KOPT-K1 (cell line): ENCODE results near the gene UXS1.

Experiments used
- H3K27ac ChIP-seq: fragments of 200-600 bp; sonication (generic); 2 replicates; pipeline ENCODE4 v1.5.1; 2016; ENCODE audit warnings: antibody characterized with exemption, mild to moderate bottlenecking, low read depth, low read length; ENCODE audit not compliant: poor library complexity, severe bottlenecking
- H3K36me3 ChIP-seq: fragments of 200-600 bp; sonication (generic); 2 replicates; pipeline ENCODE4 v1.5.1; 2017; ENCODE audit warnings: antibody characterized with exemption, mild to moderate bottlenecking, low read length, moderate library complexity; ENCODE audit not compliant: insufficient read depth
- H3K9me3 ChIP-seq: fragments of 200-600 bp; sonication (generic); 2 replicates; pipeline ENCODE4 v1.5.1; 2017; ENCODE audit warnings: antibody characterized with exemption, low read length, mild to moderate bottlenecking; ENCODE audit not compliant: insufficient read depth, poor library complexity, severe bottlenecking

Gene UXS1

GRCh38 chr2:106178716-106179115 is 15.4 kb downstream of the UXS1 start:
- Histone ChIP-seq H3K9me3 (no peaks in the 10 kb centered on the region), H3K27ac (no peak overlapping the region)

GRCh38 chr2:106177581-106177980 is 16.5 kb downstream of the UXS1 start:
- Histone ChIP-seq H3K27ac (no peak overlapping the region), H3K9me3 (no peaks in the 10 kb centered on the region)

More at GRCh38 chr2:106178716-106179115, 15.4 kb downstream of the UXS1 start:
- H3K36me3 ChIP-seq = peaks cover 22% of the 10 kb centered on the region

GRCh38 chr2:106176446-106177099 is 17.5 kb downstream of the UXS1 start:
- no peaks in the 10 kb centered on the region for H3K9me3 ChIP-seq
- no peak overlapping the region for H3K27ac ChIP-seq
- peaks cover 22% of the 10 kb centered on the region for H3K36me3 ChIP-seq

More at GRCh38 chr2:106177581-106177980, 16.5 kb downstream of the UXS1 start:
- peaks cover 22% of the 10 kb centered on the region for H3K36me3 ChIP-seq

- H3K36me3 ChIP-seq = peaks cover 22% of the 10 kb centered on the region
- H3K9me3 ChIP-seq = no peaks in the 10 kb centered on the region
- peak overlapping the region; percentile 2 for H3K27ac ChIP-seq
These were observed 18.8 kb downstream of the UXS1 start for GRCh38 chr2:106175086-106175850.

DNA sequence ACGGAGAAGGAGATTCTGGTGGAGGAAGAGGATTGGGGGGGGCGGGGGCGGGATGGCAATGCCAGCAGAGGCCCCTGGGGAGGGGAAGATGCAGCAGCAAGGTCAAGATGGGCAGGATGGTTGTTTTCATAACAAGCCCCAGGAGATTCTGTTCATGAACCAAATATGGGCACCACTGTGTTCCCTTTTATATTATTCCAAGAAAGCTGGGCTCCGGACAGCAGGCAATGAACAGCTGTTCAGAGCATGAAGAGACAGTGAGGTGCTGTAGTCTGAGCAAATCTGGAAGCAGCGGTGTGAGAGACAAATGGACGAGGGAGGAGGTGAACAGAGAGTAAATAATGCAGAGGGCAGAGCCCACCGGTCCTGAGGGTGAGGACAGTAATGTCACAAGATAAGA is 20.0 kb downstream of the UXS1 start:
- Histone ChIP-seq H3K9me3 (no peaks in the 10 kb centered on the region), H3K27ac (no peak overlapping the region), H3K36me3 (peaks cover 22% of the 10 kb centered on the region)

DNA sequence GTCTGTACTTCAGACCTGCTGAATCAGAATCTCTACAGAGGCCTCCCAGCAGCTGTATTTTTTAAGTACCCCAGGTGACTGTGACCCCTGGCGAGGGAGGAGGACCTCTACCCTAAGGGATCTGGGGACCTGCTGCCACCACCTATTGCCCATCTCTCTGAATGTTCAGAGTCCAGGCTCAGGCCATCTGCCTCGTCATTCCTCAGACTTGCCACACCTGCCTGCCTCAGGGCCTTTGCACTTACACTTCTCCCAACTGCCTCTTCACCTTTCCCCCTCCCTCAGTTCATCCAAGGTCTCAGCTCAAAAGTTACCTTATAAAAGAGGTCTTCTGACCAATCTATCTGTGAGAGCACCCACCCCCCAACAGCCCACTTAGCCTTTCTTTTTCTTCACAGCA is 21.5 kb downstream of the UXS1 start:
- no peaks in the 10 kb centered on the region for H3K9me3 ChIP-seq
- peaks cover 15% of the 10 kb centered on the region for H3K36me3 ChIP-seq
- no peak overlapping the region for H3K27ac ChIP-seq

- no peak overlapping the region for H3K27ac ChIP-seq
- H3K36me3 ChIP-seq = peaks cover 7% of the 10 kb centered on the region; the same call in 1 of the 2 replicates
- no peaks in the 10 kb centered on the region for H3K9me3 ChIP-seq
These were observed 25.4 kb downstream of the UXS1 start for GRCh38 chr2:106168657-106169056.

DNA sequence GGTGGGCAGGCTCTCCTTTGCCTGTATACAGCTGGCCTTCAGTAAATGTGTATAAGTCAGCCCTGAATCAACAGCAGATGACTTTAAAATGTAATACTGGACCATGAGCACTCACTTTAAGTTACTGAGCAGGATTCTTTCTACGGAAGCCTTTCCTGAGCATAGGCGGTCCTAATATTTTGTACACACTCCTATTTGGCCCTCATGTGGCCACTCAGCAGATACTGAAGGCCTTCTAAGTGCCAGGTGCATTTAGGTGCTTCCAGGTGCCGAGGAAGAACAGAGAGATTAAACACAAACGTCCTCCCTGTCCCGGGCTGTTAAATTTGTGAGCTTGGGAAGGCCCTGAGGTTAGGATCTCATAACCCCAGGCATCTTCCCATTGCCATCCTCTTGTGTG is 27.0 kb downstream of the UXS1 start:
- no peak overlapping the region for H3K27ac ChIP-seq
- no peaks in the 10 kb centered on the region for H3K9me3 ChIP-seq
- peaks cover 22% of the 10 kb centered on the region for H3K36me3 ChIP-seq

DNA sequence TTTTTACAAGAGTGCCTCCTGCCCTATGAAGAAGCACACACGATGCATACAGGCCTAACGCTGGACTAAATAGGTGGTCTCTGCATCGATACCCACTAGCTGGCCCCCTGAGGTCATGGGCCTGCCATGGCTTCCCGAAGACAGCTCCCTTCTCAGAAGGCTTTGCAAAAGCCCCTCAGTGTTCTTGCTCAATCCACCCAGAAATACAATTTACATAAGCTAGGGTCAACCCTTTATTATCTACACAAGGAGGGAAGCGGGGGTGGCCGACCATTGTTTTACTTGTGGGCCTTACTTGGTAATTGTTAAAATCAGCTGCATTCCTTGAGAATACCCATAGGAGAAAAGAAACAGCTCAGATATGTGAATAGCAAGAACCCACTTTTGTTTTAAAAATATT is 28.5 kb downstream of the UXS1 start:
- Histone ChIP-seq H3K27ac (peak overlapping the region; percentile 37), H3K36me3 (peaks cover 32% of the 10 kb centered on the region)

GRCh38 chr2:106165029-106165428 is 29.1 kb downstream of the UXS1 start:
- no peaks in the 10 kb centered on the region for H3K9me3 ChIP-seq
- peaks cover 32% of the 10 kb centered on the region for H3K36me3 ChIP-seq
- peak overlapping the region; percentile 37 for H3K27ac ChIP-seq

More for the DNA sequence above, 28.5 kb downstream of the UXS1 start:
- H3K9me3 ChIP-seq = no peaks in the 10 kb centered on the region

DNA sequence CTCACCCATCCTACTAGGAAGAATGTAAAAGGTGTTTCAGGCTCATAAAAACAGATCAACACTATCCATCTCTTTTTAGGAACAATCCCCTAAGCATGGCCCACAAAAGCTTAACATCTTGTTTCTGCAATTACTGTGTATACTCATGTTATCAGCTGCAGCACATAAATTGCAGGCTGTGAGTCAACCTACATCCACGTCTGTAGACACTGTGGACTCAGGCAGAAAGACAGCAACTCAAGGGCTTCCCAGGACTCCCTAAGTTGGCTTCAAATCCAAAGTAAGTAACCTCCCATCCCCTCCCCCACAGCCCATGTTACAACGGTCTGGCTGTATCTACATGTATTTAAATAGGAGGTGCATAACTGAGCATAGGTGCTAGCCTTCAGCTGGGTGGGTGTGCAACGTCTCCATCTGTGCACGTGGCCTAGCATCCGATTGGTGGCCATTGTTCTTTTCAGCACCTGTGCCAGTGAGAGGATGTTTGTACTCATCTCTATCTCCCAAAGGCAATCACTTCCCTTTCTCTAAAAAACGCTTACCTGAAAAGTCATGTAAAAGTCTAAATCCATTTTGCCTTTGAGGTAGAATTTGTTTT is 30.1 kb downstream of the UXS1 start:
- Histone ChIP-seq H3K27ac (peak overlapping the region; percentile 37), H3K36me3 (peaks cover 36% of the 10 kb centered on the region), H3K9me3 (no peaks in the 10 kb centered on the region)

DNA sequence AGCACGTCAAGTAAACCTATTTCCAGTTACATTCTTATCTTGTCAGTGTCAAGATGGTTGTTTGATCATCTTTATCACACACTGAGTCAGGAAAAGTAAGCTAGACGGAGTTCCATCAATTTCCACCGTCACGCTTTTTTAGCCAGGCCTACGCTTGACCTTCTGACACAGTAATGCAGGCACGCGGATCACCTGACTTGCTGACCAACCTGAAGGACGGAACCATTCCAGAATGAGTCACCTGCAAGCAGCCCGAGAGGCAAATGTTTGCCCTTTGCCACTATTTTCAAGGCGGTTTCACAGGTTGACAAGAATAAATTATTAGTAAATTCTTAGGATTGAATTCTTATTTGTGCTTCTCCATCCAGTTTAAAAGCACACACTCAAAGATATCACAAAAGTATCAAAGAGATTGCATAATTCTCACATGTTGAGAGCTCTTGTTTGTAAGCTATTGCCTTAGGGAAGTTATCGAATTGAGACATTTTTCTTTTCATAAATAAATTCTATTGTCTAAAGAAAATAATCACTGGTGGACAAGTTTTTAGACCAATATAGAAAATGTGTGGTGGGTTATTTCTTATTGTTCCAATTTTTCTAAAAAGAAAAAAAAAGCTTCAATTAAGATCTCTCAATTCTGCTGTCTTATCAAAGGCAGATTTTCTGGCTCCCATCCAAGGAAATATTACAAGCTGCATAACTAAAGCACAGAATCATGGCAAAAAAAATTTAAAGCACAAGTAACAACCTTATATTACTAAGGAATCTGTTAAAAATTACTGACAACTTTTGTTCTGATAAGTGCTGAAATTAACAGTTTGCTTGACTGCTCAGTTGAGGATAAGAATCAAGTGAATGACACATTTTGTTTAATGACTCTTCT is 31.9 kb downstream of the UXS1 start:
- H3K36me3 ChIP-seq = peaks cover 53% of the 10 kb centered on the region

GRCh38 chr2:106161341-106161740 is 32.8 kb downstream of the UXS1 start:
- Histone ChIP-seq H3K9me3 (peaks cover 10% of the 10 kb centered on the region), H3K36me3 (peaks cover 62% of the 10 kb centered on the region), H3K27ac (peak overlapping the region; percentile 98)

More for the DNA sequence above, 31.9 kb downstream of the UXS1 start:
- H3K9me3 ChIP-seq = peaks cover 3% of the 10 kb centered on the region
- H3K27ac ChIP-seq = peak overlapping the region; percentile 98

DNA sequence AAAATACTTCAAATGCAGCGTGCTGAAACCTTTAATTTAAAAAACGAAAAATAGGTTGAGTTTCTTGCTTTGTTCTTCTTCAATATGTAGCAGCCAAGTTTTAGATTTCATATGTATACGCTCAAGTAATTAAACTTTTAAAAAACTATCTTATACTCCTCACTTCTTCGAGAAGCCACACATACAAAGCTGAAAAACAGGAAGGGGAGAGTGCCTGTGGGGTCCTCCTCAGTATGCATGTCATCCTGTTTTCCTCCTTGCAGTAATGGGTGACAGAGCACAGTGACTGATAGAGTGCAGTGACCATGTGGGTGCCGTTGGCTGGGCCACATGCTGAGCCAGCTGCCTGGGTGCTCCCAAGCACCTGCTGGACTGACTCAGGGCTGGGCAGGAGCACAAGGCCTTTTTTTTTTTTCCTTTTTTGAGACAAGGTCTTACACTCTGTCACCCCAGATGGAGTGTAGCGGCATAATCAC is 33.3 kb downstream of the UXS1 start:
- Histone ChIP-seq H3K9me3 (peaks cover 14% of the 10 kb centered on the region), H3K27ac (peak overlapping the region; percentile 98), H3K36me3 (peaks cover 67% of the 10 kb centered on the region)
